Activated CD8-positive, alpha-beta memory T cell treated with anti-CD3 and anti-CD28 coated beads, Interleukin-2, amount 50 U/mL, for 4 hours (primary cell): ENCODE measurements around the gene CACNB4.
"Not testable (repeated sequence)": the region's sequence is repeated elsewhere in the genome, so short reads cannot be mapped to it uniquely, and the experiment has no call there.

ENCODE experiments used
- DNase-seq: peaks from one replicate; pipeline ENCODE4 v3.0.0-alpha.2; 2020

CACNB4 gene

DNA sequence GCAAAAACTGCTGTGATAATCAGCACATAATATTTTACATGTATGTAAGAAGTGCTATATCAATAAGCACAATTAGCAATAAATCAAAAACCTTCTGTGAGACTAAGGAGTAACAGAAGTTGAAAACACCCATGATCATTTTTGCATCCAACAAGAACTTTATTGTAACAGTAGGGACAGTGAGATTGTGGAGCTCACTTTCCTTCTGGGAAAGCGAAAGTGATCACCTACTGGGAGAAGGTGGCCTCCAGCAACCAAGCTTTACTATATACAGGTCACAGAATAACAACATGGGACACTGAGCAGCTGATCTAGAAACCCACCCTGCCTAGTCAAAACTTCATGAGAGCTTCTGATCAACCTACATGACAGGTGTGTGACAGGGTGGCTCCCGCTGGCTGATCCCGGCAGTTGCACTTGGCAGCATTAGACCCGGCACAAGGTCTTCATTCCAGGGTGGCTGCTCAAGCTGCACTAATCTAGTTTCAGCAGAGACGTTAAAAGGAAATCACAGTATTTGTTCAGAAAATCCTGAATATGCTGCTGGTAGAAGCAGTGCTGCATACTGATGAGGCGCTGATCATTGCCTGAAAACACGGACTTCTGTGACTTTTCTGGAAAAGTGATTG is 207.2 kb downstream of the CACNB4 start:
- DNase-seq, result no peak

DNA sequence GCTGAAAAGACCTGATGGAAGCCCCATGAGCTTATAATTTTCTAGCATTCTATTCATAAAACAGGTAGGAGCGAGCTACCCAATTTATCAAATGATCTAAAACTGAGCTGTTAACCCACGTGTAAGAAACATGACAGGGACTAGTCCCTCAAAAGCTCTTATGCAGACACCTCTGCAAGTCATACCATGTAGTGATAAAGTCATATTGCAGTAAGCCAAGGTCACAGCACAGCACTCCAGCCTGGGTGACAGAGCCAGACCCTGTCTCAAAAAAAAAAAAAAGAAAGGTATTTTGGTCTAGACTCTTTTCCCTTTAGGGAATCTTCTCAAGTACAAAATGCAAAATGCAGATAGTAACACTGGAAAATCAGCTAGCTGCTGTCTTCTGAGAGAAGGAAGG is 211.7 kb downstream of the CACNB4 start:
- no peak for DNase-seq

DNA sequence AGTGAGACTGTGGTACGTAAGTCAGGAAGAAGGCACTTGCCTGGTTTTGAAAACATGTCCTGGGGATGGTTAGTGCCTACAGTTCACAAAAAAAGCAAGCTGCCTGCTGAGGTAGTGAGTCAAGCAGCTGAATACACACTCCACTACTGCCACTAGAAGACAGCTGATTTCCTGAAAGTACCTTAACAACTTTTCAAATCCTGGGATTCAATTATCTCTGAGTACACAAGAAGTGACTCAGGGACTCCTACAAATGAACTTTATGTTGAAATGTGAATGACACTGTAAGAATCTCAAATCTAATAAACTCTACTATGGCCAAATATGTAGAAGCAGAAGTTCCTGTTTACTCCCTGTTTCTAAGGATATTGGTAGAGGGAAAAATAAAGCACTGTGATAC is 212.6 kb downstream of the CACNB4 start:
- no peak for DNase-seq

DNA sequence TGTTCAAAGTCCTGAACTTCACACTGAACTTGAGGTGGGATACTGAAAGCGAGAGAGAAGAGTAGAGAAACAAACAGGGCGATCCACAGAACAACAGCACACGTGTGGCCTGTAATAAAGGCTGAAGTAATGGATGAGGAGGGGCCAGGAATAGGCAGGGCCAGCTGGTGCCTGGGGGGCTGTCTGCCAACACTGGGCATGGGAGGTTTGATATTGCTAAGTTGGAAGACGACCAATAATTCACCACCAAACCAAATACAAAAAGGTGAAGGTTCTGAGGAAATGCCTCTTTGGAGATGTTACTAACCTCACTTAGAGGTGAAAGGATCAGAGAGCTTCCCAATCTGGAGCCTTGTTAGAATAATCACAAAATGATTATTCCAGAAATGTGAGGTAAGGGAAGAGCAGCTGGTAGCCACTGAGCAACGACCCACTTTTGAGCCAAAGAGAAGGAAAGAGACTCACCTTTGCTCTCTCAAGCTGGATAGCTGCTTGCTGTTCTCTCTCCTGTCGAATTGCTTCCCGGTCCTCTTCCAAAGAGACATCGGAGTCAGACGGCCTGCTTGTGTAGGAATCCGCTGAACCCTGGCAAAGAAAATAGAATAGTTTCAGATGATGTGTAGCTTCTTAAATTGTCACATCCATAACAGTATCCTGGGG is 215.9 kb downstream of the CACNB4 start:
- no peak for DNase-seq

DNA sequence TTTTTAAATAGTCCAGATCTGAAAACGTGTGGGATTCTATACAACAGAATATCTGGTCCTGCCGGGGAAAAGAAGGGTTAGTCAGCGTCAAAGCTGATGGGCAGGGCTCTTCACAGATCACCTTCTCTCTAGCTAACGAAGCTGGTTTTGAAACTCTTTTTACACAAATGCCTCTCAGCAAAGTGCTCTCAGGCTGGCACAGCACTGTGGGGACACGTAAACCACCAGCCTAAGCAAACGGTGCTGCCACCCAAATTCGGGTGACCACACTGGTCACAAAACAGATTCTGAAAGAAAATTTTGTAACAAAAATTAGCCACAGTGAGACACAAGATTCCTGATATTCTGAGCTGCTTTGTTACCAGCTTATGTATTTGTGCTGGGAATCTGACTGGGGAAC is 217.5 kb downstream of the CACNB4 start:
- no peak for DNase-seq

DNA sequence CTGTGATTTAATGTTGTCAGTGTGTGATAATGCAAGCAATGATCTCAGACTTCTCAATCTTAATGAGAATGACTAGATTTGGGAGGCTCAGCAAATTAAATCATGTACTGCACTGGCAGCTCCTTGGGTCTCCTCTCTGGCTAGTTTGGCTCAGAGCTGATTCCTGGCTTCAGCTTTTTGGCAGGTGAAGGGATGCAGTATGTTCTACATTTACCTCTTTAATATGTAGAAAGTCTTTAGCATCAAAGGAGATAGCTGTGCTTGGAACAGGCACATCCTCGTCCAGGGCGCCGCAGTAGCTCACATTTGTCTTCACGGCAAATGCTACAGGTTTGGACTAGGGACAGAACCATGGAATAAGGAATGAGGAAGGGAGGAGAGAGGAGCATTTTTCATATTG is 218.3 kb downstream of the CACNB4 start:
- no peak for DNase-seq

DNA sequence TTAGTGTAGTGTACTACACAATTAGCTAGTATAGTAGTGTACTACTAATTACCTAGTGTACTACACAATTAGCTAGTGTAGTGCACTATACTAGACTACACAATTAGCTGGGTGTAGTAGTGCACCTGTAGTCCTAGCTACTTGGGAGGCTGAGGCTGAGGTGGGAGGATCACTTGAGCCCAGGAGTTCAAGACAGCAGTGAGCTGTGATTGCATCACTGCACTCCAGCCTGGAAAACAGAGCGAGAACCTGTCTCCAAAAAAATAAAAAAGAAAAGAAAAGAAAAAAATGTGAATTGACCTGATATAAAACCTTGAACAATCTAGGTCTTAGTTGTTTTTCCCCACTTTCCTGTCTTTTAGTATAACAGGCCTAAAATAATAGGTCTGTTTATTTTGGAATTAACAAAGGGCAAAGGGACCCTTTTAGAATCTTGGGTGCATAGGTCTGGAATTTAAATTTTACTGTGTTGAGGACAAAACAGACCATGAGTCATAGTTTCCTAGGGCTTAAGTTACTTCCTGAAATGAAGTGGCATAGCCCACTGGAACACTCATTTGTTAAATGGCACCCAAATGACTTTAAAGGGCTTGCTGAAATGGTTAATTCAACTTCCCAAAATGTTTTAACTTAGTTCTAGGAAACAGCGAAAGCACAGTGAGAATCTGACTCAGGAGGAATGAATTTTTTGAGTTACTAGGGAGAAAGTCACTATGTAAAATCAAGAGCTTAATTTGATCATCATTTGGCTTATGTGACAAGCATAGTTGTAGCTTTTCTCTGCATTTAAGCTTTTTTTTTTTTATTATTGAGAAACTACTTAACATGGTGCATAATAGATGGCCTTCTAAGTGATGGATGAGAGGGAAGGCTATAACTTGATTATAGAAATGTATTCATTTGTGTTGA is 219.9 kb downstream of the CACNB4 start:
- no peak for DNase-seq

DNA sequence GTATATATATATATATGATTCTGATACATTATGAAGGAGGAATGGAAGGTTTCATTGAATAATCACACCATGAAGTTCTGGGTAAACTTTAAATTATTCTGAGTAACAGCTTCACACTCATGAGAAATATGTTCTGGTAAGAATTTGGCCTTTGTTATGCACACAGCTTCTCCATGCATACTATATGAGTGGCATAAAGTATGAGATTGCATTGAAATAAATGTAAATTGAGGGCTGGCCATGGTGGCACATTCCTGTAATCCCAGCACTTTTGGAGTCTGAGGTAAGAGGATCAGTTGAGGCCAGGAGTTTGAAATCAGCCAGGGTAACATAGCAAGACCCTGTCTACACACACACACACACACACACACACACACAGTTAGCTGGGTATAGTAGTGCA is 220.6 kb downstream of the CACNB4 start:
- DNase-seq, result no peak

DNA sequence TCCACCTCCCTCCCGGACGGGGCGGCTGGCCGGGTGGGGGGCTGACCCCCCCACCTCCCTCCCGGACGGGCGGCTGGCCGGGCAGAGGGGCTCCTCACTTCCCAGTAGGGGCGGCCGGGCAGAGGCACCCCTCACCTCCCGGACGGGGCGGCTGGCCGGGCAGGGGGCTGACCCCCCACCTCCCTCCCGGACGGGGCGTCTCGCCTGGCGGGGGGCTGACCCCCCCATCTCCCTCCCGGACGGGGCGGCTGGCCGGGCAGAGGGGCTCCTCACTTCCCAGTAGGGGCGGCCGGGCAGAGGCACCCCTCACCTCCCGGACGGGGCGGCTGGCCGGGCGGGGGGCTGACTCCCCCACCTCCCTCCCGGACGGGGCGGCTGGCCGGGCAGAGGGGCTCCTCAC is 223.2 kb downstream of the CACNB4 start:
- not testable (repeated sequence) for DNase-seq

DNA sequence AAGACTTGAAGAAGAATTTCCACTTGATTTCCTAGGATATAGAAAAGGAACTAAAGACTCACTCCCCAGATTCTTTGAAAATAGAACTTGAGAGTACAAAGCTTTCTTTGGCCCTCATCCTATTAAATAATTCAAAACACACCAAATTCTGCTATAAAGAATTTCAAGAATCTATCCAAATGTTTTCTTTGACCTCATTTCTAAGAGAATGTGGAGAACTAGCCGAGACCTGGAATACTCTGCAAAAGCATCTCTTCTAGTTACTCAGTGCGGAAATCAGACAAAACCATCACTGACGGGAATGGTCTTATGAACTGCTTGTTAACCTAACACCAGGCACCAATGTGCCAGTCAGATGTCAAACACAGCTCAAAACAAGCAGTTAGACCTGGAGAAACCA is 226.4 kb downstream of the CACNB4 start:
- no peak for DNase-seq

DNA sequence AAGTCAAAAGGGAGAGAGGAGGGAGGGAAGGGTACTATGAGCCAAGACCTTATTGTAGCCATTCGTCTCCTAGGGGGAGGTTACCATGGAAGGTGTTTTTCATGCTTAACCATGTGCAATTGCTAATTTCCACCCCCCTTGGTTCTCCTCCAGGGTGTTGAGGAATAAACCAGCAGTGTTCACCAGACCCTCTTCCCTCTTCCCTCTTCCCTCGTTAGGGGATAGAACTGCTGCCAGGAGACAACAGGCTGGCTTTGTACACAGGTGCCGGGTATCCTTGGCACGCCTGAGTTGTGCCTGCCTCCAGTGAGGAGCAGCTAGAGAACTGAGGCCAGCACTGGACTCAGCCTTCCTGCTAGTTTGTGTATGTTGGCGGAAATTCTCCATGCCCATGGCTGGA is 229.6 kb downstream of the CACNB4 start:
- no peak for DNase-seq

DNA sequence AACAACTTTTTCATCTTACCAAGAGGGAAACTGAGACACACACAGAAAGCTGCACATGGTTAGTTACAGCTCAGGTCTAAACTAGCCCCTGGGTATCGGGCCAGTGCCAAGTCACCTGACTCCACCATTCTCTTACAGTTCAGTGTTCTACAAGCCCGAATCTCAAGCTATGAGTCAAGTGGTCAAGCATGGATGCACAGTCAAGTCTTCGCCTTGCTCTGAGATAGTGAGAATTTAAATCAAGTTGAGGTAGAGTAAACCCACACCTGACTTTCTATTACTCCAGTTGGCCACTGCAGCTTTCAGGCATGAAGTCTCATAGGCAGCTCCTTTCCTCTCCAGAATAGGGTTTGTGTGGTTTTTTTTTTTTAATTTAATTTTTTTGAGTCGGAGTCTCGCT is 236.1 kb downstream of the CACNB4 start:
- no peak for DNase-seq

DNA sequence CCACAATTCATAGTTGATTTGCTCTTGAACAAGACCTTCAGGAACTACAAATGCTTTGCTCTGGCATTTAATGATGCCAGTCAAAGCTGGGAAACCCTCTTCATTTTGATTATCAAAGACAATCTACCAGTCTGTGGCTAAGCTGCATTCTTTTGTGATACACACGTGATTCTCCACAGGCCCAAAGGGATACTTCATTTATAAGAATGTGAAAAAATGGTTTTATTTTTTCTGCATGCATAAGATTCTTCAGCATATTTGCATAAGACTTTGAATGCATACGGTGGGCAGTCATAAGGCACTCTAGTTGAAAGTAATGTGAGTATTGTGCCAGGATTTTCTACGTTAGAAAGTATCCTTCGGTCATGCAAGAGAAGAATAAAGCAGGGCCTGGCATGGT is 237.7 kb downstream of the CACNB4 start:
- no peak for DNase-seq

DNA sequence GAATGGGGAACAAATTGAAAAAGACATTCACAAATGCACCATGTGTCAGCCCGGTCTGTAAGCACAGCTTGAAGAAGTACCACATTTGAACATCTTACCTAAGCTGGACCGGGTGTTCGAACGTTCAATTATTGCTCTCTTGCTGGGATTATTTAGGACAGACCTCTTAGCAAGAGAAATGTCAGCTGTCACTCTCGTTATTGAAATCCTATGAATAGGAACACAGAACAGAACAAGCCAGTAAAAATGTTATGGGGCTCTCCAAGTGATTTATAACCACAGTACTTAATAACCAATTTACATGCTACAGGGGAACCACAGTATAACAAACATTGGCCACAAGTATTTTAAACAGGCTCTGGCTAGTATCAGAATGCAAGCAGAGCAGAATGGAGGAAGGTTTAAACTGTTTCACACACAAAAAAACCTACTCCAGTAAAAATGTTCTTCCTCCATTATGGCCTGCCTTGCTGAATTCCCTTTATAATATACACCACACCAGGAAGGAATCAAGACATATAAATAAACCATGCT is 238.2 kb downstream of the CACNB4 start:
- no peak for DNase-seq

DNA sequence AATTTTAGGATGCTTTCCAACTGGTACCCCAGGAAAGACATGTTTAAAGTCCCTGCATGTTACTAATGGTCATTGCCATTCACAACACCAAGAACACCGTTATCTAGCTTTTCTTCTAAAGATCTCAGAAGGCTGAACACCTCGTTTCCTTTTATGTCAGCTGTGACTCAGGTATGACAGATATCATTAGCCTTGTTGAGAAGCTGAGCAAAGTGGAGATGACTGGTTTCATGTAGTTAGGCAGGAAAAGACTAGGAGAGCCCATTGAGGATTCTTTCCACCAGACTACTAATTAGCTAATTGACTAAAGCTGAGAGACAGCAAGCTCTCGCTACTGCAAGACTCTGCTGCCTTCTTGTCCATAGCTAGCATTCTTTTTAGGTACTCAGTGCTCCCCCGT is 238.6 kb downstream of the CACNB4 start:
- DNase-seq, result no peak

DNA sequence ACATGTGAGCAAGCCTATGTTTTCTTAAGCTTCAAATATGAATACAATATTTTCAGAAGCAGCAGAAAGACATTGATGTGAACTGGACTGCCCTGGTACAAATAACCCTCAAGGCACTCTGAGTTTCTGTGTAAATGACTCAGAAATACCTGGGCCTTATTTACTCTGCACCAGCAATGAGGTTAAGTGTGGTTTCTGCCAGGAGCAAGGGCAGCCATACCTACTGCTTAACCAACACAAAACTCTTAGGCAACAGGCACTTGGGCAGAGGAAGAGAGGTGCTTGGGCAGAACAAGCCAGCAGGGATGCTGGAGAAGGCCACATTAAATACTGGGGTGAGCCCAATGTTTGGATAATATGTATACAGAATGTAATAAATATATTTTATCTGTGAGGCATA is 241.2 kb downstream of the CACNB4 start:
- DNase-seq, result no peak

DNA sequence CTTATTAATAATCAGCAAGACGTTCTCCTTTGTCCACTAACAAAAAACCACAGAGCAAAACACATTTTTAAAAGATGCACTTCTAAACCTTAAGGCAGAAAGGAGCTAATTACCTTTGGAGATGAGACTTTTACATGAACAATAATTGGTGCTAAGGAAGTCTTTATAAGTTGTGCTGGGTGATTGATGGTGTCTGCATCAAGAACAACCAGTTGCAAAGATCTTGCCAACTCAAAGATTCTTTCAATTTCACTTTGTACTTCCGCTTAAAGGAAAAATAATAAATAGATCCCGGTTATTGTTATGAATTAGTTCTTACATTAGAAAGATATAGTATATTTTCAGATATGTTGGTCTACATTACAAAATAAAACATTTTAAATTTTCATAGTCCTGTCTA is 243.7 kb downstream of the CACNB4 start:
- no peak for DNase-seq

DNA sequence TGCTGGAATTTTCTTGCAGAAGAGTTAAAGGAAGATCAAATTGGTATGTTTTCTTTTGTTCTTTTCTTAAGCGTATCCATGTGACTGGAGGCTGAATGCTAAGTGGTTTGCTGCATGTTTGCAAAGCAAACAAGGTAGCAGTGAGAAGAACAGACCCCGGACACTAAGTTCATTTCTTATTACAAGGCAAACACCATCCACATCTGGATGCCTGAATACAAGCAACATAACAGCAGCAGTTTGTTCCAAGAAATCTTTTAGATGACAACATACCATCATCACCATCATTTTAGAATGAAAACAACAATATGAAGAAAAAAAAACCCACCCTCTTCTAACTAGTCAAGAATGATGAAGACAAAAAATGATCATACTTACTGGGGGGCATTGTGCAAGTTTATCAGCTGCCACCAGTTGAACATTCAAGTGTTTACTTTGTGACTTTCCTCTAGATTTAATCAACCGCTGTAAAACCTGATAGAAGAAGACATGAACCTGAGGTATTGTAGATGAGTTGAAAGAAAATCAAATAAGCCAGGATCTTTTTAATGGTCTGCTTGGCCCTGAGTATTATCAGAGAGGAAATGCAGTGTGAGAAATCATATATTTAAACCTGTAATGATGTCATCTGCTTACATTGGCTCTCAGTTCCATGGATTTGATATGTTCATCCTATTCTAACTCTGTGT is 245.6 kb downstream of the CACNB4 start:
- DNase-seq, result no peak

DNA sequence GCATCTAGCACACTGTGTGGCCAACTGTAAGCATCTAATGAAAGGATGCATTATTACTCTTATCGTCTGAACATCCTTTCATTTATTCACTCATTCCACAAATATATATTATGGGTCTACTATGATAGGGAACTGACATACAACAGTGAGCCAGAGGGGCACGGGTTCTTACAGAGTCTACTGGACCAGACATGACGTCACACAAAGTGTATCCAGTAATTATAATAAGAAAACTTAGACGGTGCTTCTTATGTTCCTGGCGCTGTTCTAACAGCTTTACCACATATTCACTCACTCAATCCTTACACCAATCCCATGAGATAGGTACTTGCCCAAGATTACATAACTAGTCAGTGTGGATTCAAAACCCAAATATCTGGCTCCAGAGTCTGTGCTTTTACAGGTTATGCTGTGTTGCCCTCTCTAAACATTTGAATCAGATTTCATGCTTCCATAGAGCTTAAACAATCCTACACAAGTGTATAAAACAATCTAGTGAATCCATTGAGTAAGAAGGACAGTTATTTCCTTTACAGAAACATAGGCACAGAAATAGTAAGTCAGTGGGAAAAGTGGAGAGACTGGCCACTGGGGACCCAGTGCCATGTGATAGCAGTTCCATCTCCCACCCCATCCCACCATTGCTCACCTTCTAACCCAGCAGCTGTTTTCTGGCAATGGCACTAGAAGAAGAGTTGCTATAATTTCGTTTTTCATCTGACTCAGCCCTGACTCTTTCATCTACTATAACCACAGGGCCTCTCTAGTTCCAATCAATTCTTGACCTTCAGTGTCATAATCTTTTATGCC is 246.4 kb downstream of the CACNB4 start:
- no peak for DNase-seq

DNA sequence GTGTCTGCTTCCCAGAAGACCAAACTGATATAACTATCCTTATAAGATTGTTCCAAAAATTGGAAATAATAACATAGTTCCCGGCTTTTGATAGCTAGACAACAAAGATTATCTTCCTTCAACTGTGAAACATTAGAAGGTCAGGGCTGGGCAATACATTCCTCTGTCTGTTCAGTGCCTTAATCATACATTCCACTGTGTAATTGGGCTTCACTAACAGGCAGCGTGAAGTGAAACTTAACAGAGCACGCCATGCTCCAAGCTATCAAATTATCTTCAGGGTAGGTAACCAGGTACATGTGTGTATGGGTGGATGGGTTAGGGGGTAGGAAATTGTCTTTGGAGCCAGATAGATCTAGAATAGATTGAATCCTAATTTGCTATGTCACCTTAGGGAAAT is 247.1 kb downstream of the CACNB4 start:
- no peak for DNase-seq

DNA sequence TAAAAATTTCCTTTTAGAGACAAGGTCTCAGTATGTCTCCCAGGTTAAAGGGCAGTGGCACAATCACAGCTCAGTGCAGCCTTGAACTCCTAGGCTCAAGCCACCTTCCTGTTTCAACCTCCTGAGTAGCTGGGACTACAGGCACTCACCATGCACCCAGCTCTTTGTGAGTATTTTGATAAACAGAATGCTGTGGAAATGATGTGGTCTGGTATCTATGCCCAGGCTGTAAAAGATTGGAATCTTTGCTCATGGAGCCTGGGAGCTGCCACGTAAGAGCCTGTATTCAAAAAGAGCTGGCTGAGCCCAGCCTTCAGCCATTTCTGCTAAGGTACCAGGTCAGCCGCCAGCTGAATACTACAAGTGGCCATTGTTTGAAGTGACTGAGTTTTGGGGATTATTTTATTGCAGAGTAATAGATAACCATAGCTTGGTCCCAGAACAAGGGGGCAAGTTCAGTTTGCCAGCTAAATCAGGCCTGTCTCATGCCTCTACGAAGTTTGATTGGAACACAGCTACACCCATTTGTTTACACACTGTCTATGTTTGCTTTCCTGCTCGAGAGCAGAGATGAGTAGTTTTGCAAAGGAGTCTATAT is 249.3 kb downstream of the CACNB4 start:
- no peak for DNase-seq

DNA sequence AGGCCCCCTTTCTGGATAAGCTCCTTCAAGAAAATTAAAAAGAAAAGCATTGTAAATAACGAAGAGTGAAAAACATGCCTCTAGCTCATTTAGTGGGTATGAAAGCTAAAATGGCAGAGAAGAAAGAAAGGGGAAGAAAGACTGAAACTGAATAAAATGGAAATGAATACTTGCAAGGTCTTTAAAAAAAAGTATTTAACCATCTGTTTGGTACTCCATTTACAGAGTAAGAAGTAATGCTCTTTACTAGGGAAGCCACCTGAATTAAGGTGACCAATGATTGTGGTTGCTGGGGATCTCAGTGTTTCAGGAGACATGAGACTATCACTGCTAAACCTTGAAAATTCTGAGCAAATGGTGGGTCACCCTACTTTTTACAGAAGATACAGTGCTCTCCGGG is 253.0 kb downstream of the CACNB4 start:
- no peak for DNase-seq
